Measurements from ENCODE around the gene EIF2B5. TPM values are rescaled to one million over a fixed set of nuclear protein-coding genes. Genes with fewer than 3 reads are reported as not detected.
A peak's percentile ranks its signal among the peaks of the same experiment; 100 is the strongest.

EIF2B5 gene
- total and polyA plus RNA-seq, 2 experiments from 2014 or later, result 35.0 to 41.0 TPM

- Histone ChIP-seq H3K9me3 (ENCODE audit: low read depth) (no peaks in the 10 kb centered on the region), H4K20me1 (ENCODE audit: insufficient read depth, poor library complexity, severe bottlenecking) (peaks cover 19% of the 10 kb centered on the region), H3K4me1 (ENCODE audit: insufficient read depth) (peaks cover 15% of the 10 kb centered on the region), H2AFZ (peak within 1 kb of the TSS; percentile 55), H3K4me2 (peak within 1 kb of the TSS; percentile 99), H3K36me3 (replicated peaks; ENCODE audit: insufficient read depth, low read depth) (no peaks in the 10 kb centered on the region), H3K4me3 (peak within 1 kb of the TSS; percentile 62), H3K9me2 (replicated peaks; ENCODE audit: insufficient read depth) (no peaks in the 10 kb centered on the region), H3K27ac (peak within 1 kb of the TSS; percentile 85), H3K27me3 (no peaks in the 10 kb centered on the region), H3K79me2 (peaks cover 46% of the 10 kb centered on the region)
- DNase-seq (ENCODE audit: low spot score), result no peak
- TF ChIP-seq EZH2 (IDR thresholded peaks at IDR 0.05; ENCODE audit: borderline replicate concordance) (no peak), EZH2phosphoT487 (IDR thresholded peaks at IDR 0.05; ENCODE audit: low read depth, severe bottlenecking, unreplicated experiment) (no peak)
- TF ChIP-seq, protein P1, sequence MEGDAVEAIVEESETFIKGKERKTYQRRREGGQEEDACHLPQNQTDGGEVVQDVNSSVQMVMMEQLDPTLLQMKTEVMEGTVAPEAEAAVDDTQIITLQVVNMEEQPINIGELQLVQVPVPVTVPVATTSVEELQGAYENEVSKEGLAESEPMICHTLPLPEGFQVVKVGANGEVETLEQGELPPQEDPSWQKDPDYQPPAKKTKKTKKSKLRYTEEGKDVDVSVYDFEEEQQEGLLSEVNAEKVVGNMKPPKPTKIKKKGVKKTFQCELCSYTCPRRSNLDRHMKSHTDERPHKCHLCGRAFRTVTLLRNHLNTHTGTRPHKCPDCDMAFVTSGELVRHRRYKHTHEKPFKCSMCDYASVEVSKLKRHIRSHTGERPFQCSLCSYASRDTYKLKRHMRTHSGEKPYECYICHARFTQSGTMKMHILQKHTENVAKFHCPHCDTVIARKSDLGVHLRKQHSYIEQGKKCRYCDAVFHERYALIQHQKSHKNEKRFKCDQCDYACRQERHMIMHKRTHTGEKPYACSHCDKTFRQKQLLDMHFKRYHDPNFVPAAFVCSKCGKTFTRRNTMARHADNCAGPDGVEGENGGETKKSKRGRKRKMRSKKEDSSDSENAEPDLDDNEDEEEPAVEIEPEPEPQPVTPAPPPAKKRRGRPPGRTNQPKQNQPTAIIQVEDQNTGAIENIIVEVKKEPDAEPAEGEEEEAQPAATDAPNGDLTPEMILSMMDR (IDR thresholded peaks at IDR 0.05; ENCODE audit: poor library complexity), result no peak
- WGBS (ENCODE audit: low lambda C conversion rate, missing lambda C conversion rate), result 2% methylated on average over 43 of the region's 45 CpGs
Measured at GRCh38 chr3:184186184-184186901, 51.2 kb downstream of the EIF2B5 start, which contains the start of gene ABCF3. Gene ABCF3, plus strand, starts transcription at chr3:184186199. Its CDS starts 9 bp downstream, at chr3:184186208.

- Histone ChIP-seq H3K79me2 (peaks cover 46% of the 10 kb centered on the region), H3K27ac (peak overlapping the region; percentile 77), H3K9me3 (ENCODE audit: low read depth) (no peaks in the 10 kb centered on the region), H3K4me3 (peak overlapping the region; percentile 62), H3K36me3 (replicated peaks; ENCODE audit: insufficient read depth, low read depth) (no peaks in the 10 kb centered on the region), H4K20me1 (ENCODE audit: insufficient read depth, poor library complexity, severe bottlenecking) (peaks cover 19% of the 10 kb centered on the region), H3K4me1 (ENCODE audit: insufficient read depth) (peaks cover 15% of the 10 kb centered on the region), H3K27me3 (no peaks in the 10 kb centered on the region), H3K4me2 (peak overlapping the region; percentile 99), H2AFZ (no peak overlapping the region), H3K9me2 (replicated peaks; ENCODE audit: insufficient read depth) (no peaks in the 10 kb centered on the region)
- TF ChIP-seq EZH2 (IDR thresholded peaks at IDR 0.05; ENCODE audit: borderline replicate concordance) (no peak), EZH2phosphoT487 (IDR thresholded peaks at IDR 0.05; ENCODE audit: low read depth, severe bottlenecking, unreplicated experiment) (no peak)
- TF ChIP-seq, protein P1 (IDR thresholded peaks at IDR 0.05; ENCODE audit: poor library complexity), result no peak
- DNase-seq (ENCODE audit: low spot score), result no peak
- WGBS (ENCODE audit: low lambda C conversion rate, missing lambda C conversion rate), result 29% methylated on average over 3 of the region's 3 CpGs
Measured at GRCh38 chr3:184186902-184187207, 51.7 kb downstream of the EIF2B5 start.

DNA sequence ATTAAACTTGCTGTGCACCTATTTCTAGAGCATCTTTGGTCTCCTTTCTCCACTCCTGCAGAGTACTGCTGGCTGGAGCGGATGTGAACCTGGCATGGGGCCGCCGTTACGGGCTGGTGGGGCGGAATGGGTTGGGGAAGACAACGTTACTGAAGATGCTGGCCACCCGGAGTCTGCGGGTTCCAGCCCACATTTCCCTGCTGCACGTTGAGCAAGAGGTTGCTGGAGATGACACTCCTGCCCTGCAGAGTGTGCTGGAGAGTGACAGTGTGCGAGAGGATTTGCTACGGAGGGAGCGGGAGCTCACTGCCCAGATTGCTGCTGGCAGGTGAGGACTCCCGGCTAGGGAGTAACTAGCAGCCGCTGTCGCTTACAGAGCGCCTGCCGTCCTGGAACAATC lies 52.9 kb downstream of the EIF2B5 start:
- peaks cover 46% of the 10 kb centered on the region for H3K79me2 ChIP-seq
- peaks cover 15% of the 10 kb centered on the region for H3K4me1 ChIP-seq (ENCODE audit: insufficient read depth)
- H3K27me3 ChIP-seq, result no peaks in the 10 kb centered on the region
- TF ChIP-seq EZH2phosphoT487 (IDR thresholded peaks at IDR 0.05; ENCODE audit: low read depth, severe bottlenecking, unreplicated experiment), result no peak
- TF ChIP-seq, protein P1 (IDR thresholded peaks at IDR 0.05; ENCODE audit: poor library complexity), result no peak
- no peak for TF ChIP-seq EZH2 (IDR thresholded peaks at IDR 0.05; ENCODE audit: borderline replicate concordance)
- 94% methylated on average over 17 of the region's 17 CpGs for whole genome bisulfite sequencing (ENCODE audit: low lambda C conversion rate, missing lambda C conversion rate)
- no peak overlapping the region for H2AFZ ChIP-seq
- no peak overlapping the region for H3K4me3 ChIP-seq
- H3K9me3 ChIP-seq (ENCODE audit: low read depth), result no peaks in the 10 kb centered on the region
- no peak for DNase-seq (ENCODE audit: low spot score)
- no peak overlapping the region for H3K27ac ChIP-seq
- peaks cover 19% of the 10 kb centered on the region for H4K20me1 ChIP-seq (ENCODE audit: insufficient read depth, poor library complexity, severe bottlenecking)
- H3K4me2 ChIP-seq, result peak overlapping the region; percentile 99
- H3K9me2 ChIP-seq (replicated peaks; ENCODE audit: insufficient read depth), result no peaks in the 10 kb centered on the region
- no peaks in the 10 kb centered on the region for H3K36me3 ChIP-seq (replicated peaks; ENCODE audit: insufficient read depth, low read depth)

All from hepatocyte (in vitro differentiated cells).